BLaER1 treated with 17β-estradiol and CSF1 and Interleukin-3, amounts not matched to agents 10 nM and 100 nM (cell line): Measurements from ENCODE around the gene ZNF268.

Experiments used
- H3K27ac ChIP-seq, 11 experiments: shearing (Covaris generic); formaldehyde crosslinking; 2 replicates each; pipeline ENCODE4 v1.8.1; 2022
- H3K27me3 ChIP-seq, 11 experiments: shearing (Covaris generic); formaldehyde crosslinking; 2 replicates each; pipeline ENCODE4 v1.8.1; 2022
- H3K36me3 ChIP-seq, 11 experiments: shearing (Covaris generic); formaldehyde crosslinking; 2 replicates each; pipeline ENCODE4 v1.8.1; 2022
- H3K4me1 ChIP-seq, 10 experiments: shearing (Covaris generic); formaldehyde crosslinking; 2 replicates each; pipeline ENCODE4 v1.8.1; 2022
- H3K4me2 ChIP-seq, 11 experiments: shearing (Covaris generic); formaldehyde crosslinking; 2 replicates each; pipeline ENCODE4 v1.8.1; 2022
- H3K4me3 ChIP-seq, 10 experiments: shearing (Covaris generic); formaldehyde crosslinking; 2 replicates each; pipeline ENCODE4 v1.8.1; 2022
- H3K9ac ChIP-seq, 11 experiments: shearing (Covaris generic); formaldehyde crosslinking; 2 replicates each; pipeline ENCODE4 v1.8.1; 2022
- H3K9me3 ChIP-seq, 11 experiments: shearing (Covaris generic); formaldehyde crosslinking; replicated peaks in 1 of 11; 2 replicates each; pipeline ENCODE4 v1.8.1; 2022
- H4K20me1 ChIP-seq, 11 experiments: shearing (Covaris generic); formaldehyde crosslinking; 2 replicates each; pipeline ENCODE4 v1.8.1; 2022
- Cebpa-rat ChIP-seq, 11 experiments: shearing (Covaris generic); IDR thresholded peaks; 2 replicates each; pipeline ENCODE4 v1.8.1; 2022

Gene ZNF268

DNA sequence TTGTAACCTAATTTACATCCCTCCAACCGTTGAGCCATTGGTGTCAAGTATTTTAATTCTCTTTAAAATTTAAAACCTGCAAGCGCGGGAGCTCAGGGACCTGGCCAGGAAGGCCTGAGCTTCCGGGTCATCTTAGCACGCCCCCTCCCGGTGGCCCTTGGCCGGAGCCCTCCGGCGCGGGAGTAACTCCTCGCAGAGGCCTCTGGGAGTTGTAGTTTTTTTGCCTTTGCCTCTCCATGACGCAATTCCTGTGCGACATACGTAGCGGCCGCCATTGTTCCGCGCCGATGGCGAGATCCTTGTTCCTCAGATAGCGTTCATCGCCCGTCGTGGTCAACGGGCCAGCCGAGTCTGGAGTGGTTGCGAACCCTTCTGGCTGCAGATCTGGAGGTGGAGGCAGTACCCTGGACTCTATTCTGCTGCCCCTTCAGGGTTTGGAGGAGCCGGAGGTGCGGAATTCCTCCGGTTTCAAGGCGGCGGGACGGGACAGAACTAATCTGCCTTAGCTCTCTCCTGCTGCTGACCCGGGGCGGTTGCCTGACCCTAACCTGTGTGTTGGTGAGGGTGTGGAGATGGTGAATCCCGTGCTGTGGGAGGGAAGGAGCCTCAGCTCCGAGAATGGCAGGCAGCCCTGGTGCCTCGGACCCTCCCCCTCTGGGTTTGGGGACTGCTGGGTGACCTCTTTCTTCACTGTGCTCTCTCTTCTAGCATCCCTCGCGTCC, at the start of gene ZNF268:
Gene ZNF268 (plus strand): TSS at position 258 of the 722 bp plus-strand sequence. CDS start 503 bp downstream, outside the sequence.
- Histone ChIP-seq H3K9ac (peak within 1 kb of the TSS; percentile 86 to 94 (median 89)), H3K4me1 (peaks cover 6 to 10% (median 8%) of the 10 kb centered on the region in 10 experiments; a peak in 15 of 20 replicates), H3K9me3 (peaks cover 89 to 100% (median 98%) of the 10 kb centered on the region in 11 experiments), H3K27me3 (no peaks in the 10 kb centered on the region), H3K4me3 (peak within 1 kb of the TSS; percentile 75 to 98 (median 90)), H3K4me2 (peak within 1 kb of the TSS; percentile 82 to 94 (median 89)), H3K27ac (peak within 1 kb of the TSS; percentile 78 to 91 (median 85)), H4K20me1 (no peaks in the 10 kb centered on the region), H3K36me3 (peaks cover 39 to 48% (median 42%) of the 10 kb centered on the region in 11 experiments)
- TF ChIP-seq Cebpa-rat (IDR thresholded peaks at IDR 0.05), result peak in 4 of 11 experiments; percentile 32 to 65 (median 61); a peak in 5 of 22 replicates

DNA sequence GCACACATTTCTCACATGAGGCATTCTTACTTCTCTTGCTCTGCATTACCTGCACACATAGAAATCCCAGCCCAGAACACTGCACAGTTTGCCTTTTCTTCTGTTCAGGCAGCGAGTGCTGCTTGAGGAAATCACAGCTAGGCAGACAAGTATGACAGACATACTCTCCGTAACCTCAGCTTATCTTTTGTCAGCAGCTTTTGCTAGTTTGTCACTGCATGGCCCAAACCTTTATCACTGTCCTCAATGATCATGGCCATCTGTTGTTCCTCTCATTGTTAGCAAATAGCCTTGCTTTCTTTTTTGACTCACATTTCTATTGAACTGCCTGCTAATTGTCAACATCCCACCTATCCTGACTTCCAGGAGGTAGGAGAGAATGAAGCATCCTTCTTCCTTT, 45.5 kb upstream of the ZNF268 start:
- TF ChIP-seq Cebpa-rat (IDR thresholded peaks at IDR 0.05), result no peak
- no peaks in the 10 kb centered on the region for H4K20me1 ChIP-seq
- H3K27me3 ChIP-seq, result no peaks in the 10 kb centered on the region
- H3K4me3 ChIP-seq, result peak overlapping the region in 3 of 10 experiments; percentile 5 to 15 (median 5); a peak in 1 of 20 replicates
- H3K4me2 ChIP-seq, result no peak overlapping the region
- peaks cover 85 to 94% (median 87%) of the 10 kb centered on the region in 11 experiments for H3K36me3 ChIP-seq
- no peak overlapping the region for H3K27ac ChIP-seq
- peaks cover 92 to 97% (median 95%) of the 10 kb centered on the region in 11 experiments for H3K9me3 ChIP-seq
- peaks cover 0 to 9% (median 6%) of the 10 kb centered on the region in 10 experiments; a peak in 7 of 20 replicates for H3K4me1 ChIP-seq
- no peak overlapping the region for H3K9ac ChIP-seq

- no peak for TF ChIP-seq Cebpa-rat (IDR thresholded peaks at IDR 0.05)
- Histone ChIP-seq H3K4me3 (no peak overlapping the region; a peak in 2 of 20 replicates), H3K27me3 (no peaks in the 10 kb centered on the region), H3K36me3 (peaks cover 97 to 100% (median 99%) of the 10 kb centered on the region in 11 experiments), H3K9ac (no peak overlapping the region), H4K20me1 (no peaks in the 10 kb centered on the region), H3K4me1 (no peaks in the 10 kb centered on the region), H3K27ac (no peak overlapping the region), H3K9me3 (peaks cover 98 to 100% (median 99%) of the 10 kb centered on the region in 11 experiments), H3K4me2 (no peak overlapping the region)
These were observed 35.3 kb upstream of the ZNF268 start for GRCh38 chr12:133145981-133146380.

- Histone ChIP-seq H3K27me3 (no peaks in the 10 kb centered on the region; a peak in 1 of 22 replicates), H3K9me3 (peaks cover 100% of the 10 kb centered on the region in 11 experiments), H3K9ac (no peak overlapping the region), H3K36me3 (peaks cover 80 to 95% (median 90%) of the 10 kb centered on the region in 11 experiments), H3K4me2 (no peak overlapping the region), H3K4me1 (peaks cover 0 to under 1% (median 0%) of the 10 kb centered on the region in 10 experiments; a peak in 2 of 20 replicates), H3K4me3 (peak overlapping the region; percentile 5 to 46 (median 22); a peak in 10 of 20 replicates), H4K20me1 (no peaks in the 10 kb centered on the region), H3K27ac (no peak overlapping the region)
- TF ChIP-seq Cebpa-rat (IDR thresholded peaks at IDR 0.05), result no peak
These were observed 25.1 kb upstream of the ZNF268 start for GRCh38 chr12:133156125-133156690.

GRCh38 chr12:133165776-133166175, 15.5 kb upstream of the ZNF268 start:
- H3K27ac ChIP-seq, result no peak overlapping the region
- H3K36me3 ChIP-seq, result peaks cover 0 to 11% (median 0%) of the 10 kb centered on the region in 11 experiments; a peak in 2 of 22 replicates
- H3K4me2 ChIP-seq, result no peak overlapping the region
- H4K20me1 ChIP-seq, result no peaks in the 10 kb centered on the region
- TF ChIP-seq Cebpa-rat (IDR thresholded peaks at IDR 0.05), result no peak
- no peak overlapping the region for H3K4me3 ChIP-seq
- peaks cover 98 to 100% (median 100%) of the 10 kb centered on the region in 11 experiments for H3K9me3 ChIP-seq
- peaks cover 0 to 11% (median 0%) of the 10 kb centered on the region in 10 experiments; a peak in 5 of 20 replicates for H3K4me1 ChIP-seq
- H3K27me3 ChIP-seq, result no peaks in the 10 kb centered on the region
- no peak overlapping the region for H3K9ac ChIP-seq

- Histone ChIP-seq H3K9ac (no peak overlapping the region), H3K4me3 (no peak overlapping the region), H4K20me1 (no peaks in the 10 kb centered on the region), H3K27ac (no peak overlapping the region), H3K27me3 (no peaks in the 10 kb centered on the region), H3K4me2 (no peak overlapping the region), H3K4me1 (no peaks in the 10 kb centered on the region), H3K9me3 (peaks cover 98 to 100% (median 100%) of the 10 kb centered on the region in 11 experiments), H3K36me3 (no peaks in the 10 kb centered on the region; a peak in 1 of 22 replicates)
- no peak for TF ChIP-seq Cebpa-rat (IDR thresholded peaks at IDR 0.05)
These were observed 8.8 kb upstream of the ZNF268 start for GRCh38 chr12:133172491-133172890.

GRCh38 chr12:133174901-133175300, 6.4 kb upstream of the ZNF268 start:
- Histone ChIP-seq H3K36me3 (no peaks in the 10 kb centered on the region; a peak in 1 of 22 replicates), H3K4me2 (no peak overlapping the region), H3K4me1 (no peaks in the 10 kb centered on the region), H3K27ac (no peak overlapping the region), H3K4me3 (no peak overlapping the region), H4K20me1 (no peaks in the 10 kb centered on the region), H3K9ac (no peak overlapping the region), H3K27me3 (no peaks in the 10 kb centered on the region), H3K9me3 (peaks cover 98 to 100% (median 100%) of the 10 kb centered on the region in 11 experiments)
- TF ChIP-seq Cebpa-rat (IDR thresholded peaks at IDR 0.05), result no peak

- peak in 2 of 11 experiments; percentile 34 to 60; a peak in 2 of 22 replicates for TF ChIP-seq Cebpa-rat (IDR thresholded peaks at IDR 0.05)
- peak overlapping the region in 9 of 10 experiments; percentile 75 to 98 (median 92); a peak in 11 of 20 replicates for H3K4me3 ChIP-seq
- no peaks in the 10 kb centered on the region for H3K27me3 ChIP-seq
- peaks cover 32 to 41% (median 35%) of the 10 kb centered on the region in 11 experiments for H3K36me3 ChIP-seq
- H4K20me1 ChIP-seq, result no peaks in the 10 kb centered on the region
- peaks cover 6 to 10% (median 8%) of the 10 kb centered on the region in 10 experiments; a peak in 15 of 20 replicates for H3K4me1 ChIP-seq
- peak overlapping the region in 1 of 11 experiments; percentile 80; a peak in 1 of 22 replicates for H3K27ac ChIP-seq
- no peak overlapping the region for H3K4me2 ChIP-seq
- peaks cover 89 to 100% (median 98%) of the 10 kb centered on the region in 11 experiments for H3K9me3 ChIP-seq
- no peak overlapping the region for H3K9ac ChIP-seq
These were observed 626 bp upstream of the ZNF268 start for GRCh38 chr12:133180669-133181068.

GRCh38 chr12:133190176-133190575, 8.9 kb downstream of the ZNF268 start:
- Histone ChIP-seq H3K4me2 (no peak overlapping the region), H3K4me3 (peak overlapping the region in 8 of 10 experiments; percentile 16 to 41 (median 31); a peak in 13 of 20 replicates), H3K36me3 (peaks cover 100% of the 10 kb centered on the region in 11 experiments), H3K27me3 (no peaks in the 10 kb centered on the region), H3K4me1 (no peaks in the 10 kb centered on the region), H3K9me3 (peaks cover 100% of the 10 kb centered on the region in 11 experiments), H4K20me1 (no peaks in the 10 kb centered on the region), H3K9ac (no peak overlapping the region), H3K27ac (no peak overlapping the region)
- TF ChIP-seq Cebpa-rat (IDR thresholded peaks at IDR 0.05), result no peak
